Progenitor cell of endocrine pancreas (in vitro differentiated cells): ENCODE measurements around the gene CNTROB. TPM values are rescaled to one million over a fixed set of nuclear protein-coding genes. Genes with fewer than 3 reads are reported as not detected.

Source experiments
- DNase-seq: peaks from one replicate; pipeline ENCODE4 v3.0.0; 2021; ENCODE audit warnings: low spot score; ENCODE audit not compliant: unreplicated experiment
- H3K27ac Mint-ChIP-seq: 2 replicates; pipeline ENCODE4 v1.8.0; 2021; ENCODE audit warnings: mild to moderate bottlenecking, moderate library complexity, mixed read lengths
- H3K27me3 Mint-ChIP-seq: 2 replicates; pipeline ENCODE4 v1.8.0; 2021; ENCODE audit warnings: mixed read lengths
- H3K36me3 Mint-ChIP-seq: 2 replicates; pipeline ENCODE4 v1.8.0; 2022; ENCODE audit warnings: mixed read lengths; ENCODE audit not compliant: insufficient read depth
- H3K4me1 Mint-ChIP-seq: 2 replicates; pipeline ENCODE4 v1.8.0; 2021; ENCODE audit warnings: low read depth, mixed read lengths
- H3K4me3 Mint-ChIP-seq: 2 replicates; pipeline ENCODE4 v1.8.0; 2021; ENCODE audit warnings: low read depth, mild to moderate bottlenecking, moderate library complexity, mixed read lengths
- H3K9me3 Mint-ChIP-seq: 2 replicates; pipeline ENCODE4 v1.8.0; 2021; ENCODE audit warnings: low read depth, mixed read lengths
- CTCF ChIP-seq: fragments of 200-600 bp; sonication (generic); IDR thresholded peaks from one replicate; pipeline ENCODE4 v1.5.0; 2021; ENCODE audit warnings: antibody characterized with exemption, mild to moderate bottlenecking; ENCODE audit not compliant: unreplicated experiment
- total RNA-seq: library from RNA; stranded (reverse); gene quantifications from 2 replicates; pipeline ENCODE4 v1.2.1, GENCODE V29; 2021

CNTROB gene
- total RNA-seq, 1 donor from 2014 or later = 51.6 TPM

GRCh38 chr17:7929158-7930023 is 2.6 kb upstream of the CNTROB start, which contains the start of gene KCNAB3:
Gene KCNAB3 (minus strand): TSS chr17:7929856. CDS start chr17:7929435, 421 bp downstream.
- H3K36me3 Mint-ChIP-seq = peaks cover 7% of the 10 kb centered on the region
- H3K9me3 Mint-ChIP-seq = no peaks in the 10 kb centered on the region
- peaks cover 23% of the 10 kb centered on the region for H3K4me1 Mint-ChIP-seq
- peaks cover 38% of the 10 kb centered on the region for H3K27me3 Mint-ChIP-seq
- H3K4me3 Mint-ChIP-seq = peak within 1 kb of the TSS; percentile 96
- DNase-seq = no peak
- TF ChIP-seq CTCF = no peak
- H3K27ac Mint-ChIP-seq = no peak within 1 kb of the TSS

- Mint-ChIP-seq H3K27me3 (peaks cover 34% of the 10 kb centered on the region), H3K36me3 (peaks cover 10% of the 10 kb centered on the region), H3K27ac (peak overlapping the region; percentile 76), H3K4me3 (peak overlapping the region; percentile 96), H3K4me1 (peaks cover 26% of the 10 kb centered on the region), H3K9me3 (no peaks in the 10 kb centered on the region)
- TF ChIP-seq CTCF = no peak
- no peak for DNase-seq
Observed at GRCh38 chr17:7930841-7931631, 970 bp upstream of the CNTROB start.

- Mint-ChIP-seq H3K36me3 (peaks cover 20% of the 10 kb centered on the region), H3K4me3 (peak overlapping the region; percentile 96), H3K9me3 (no peaks in the 10 kb centered on the region), H3K27me3 (peaks cover 20% of the 10 kb centered on the region), H3K4me1 (peaks cover 26% of the 10 kb centered on the region), H3K27ac (peak overlapping the region; percentile 95)
- no peak for DNase-seq
- TF ChIP-seq CTCF = no peak
Observed at GRCh38 chr17:7932483-7932891, 481 bp downstream of the CNTROB start.

- Mint-ChIP-seq H3K27ac (peak overlapping the region; percentile 95), H3K4me1 (peaks cover 26% of the 10 kb centered on the region)
Observed at GRCh38 chr17:7932949-7933348, 943 bp downstream of the CNTROB start.

More at GRCh38 chr17:7932949-7933348, 943 bp downstream of the CNTROB start:
- no peak for TF ChIP-seq CTCF
- Mint-ChIP-seq H3K36me3 (peaks cover 19% of the 10 kb centered on the region), H3K27me3 (peaks cover 16% of the 10 kb centered on the region), H3K4me3 (peak overlapping the region; percentile 96), H3K9me3 (no peaks in the 10 kb centered on the region)
- DNase-seq = no peak
